Omental fat pad (tissue), 4 donors: ENCODE data around the gene DEF6. TPM values are rescaled to one million over a fixed set of nuclear protein-coding genes. Genes with fewer than 3 reads are reported as not detected.

Experiments used
- ATAC-seq: fragments of 150-250 bp; one replicate; pipeline ENCODE4 v1.9.1; 2016; ENCODE audit warnings: mild to moderate bottlenecking, moderate library complexity; ENCODE audit not compliant: low FRiP score
- DNase-seq: peaks from one replicate; pipeline ENCODE4 v3.0.0-alpha.2; 2019; ENCODE audit warnings: low spot score
- total RNA-seq, 4 donors: library from RNA; depleted of rRNA; stranded (reverse); fragments of >200 nt; gene quantifications; one replicate each; pipeline ENCODE4 v1.1.0, GENCODE V29; 2016
- TF ChIP-seq, protein P1 (sequence below), 3 donors: fragments of 450-650 bp; IDR thresholded peaks; one replicate each; pipeline ENCODE4 v1.5.1; 2016 to 2017; ENCODE audit warnings: antibody characterized with exemption in 3 of 3, mild to moderate bottlenecking in 3 of 3, moderate library complexity in 2 of 3

The DEF6 gene
- total RNA-seq, 4 donors from 2014 or later: 6.6 to 17.4 (median 9.3) TPM

- TF ChIP-seq, protein P1, sequence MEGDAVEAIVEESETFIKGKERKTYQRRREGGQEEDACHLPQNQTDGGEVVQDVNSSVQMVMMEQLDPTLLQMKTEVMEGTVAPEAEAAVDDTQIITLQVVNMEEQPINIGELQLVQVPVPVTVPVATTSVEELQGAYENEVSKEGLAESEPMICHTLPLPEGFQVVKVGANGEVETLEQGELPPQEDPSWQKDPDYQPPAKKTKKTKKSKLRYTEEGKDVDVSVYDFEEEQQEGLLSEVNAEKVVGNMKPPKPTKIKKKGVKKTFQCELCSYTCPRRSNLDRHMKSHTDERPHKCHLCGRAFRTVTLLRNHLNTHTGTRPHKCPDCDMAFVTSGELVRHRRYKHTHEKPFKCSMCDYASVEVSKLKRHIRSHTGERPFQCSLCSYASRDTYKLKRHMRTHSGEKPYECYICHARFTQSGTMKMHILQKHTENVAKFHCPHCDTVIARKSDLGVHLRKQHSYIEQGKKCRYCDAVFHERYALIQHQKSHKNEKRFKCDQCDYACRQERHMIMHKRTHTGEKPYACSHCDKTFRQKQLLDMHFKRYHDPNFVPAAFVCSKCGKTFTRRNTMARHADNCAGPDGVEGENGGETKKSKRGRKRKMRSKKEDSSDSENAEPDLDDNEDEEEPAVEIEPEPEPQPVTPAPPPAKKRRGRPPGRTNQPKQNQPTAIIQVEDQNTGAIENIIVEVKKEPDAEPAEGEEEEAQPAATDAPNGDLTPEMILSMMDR (IDR thresholded peaks at IDR 0.05): no peak
- ATAC-seq (no peak), DNase-seq (no peak)
These were observed 3.9 kb upstream of the DEF6 start for GRCh38 chr6:35293681-35294080.

DNA sequence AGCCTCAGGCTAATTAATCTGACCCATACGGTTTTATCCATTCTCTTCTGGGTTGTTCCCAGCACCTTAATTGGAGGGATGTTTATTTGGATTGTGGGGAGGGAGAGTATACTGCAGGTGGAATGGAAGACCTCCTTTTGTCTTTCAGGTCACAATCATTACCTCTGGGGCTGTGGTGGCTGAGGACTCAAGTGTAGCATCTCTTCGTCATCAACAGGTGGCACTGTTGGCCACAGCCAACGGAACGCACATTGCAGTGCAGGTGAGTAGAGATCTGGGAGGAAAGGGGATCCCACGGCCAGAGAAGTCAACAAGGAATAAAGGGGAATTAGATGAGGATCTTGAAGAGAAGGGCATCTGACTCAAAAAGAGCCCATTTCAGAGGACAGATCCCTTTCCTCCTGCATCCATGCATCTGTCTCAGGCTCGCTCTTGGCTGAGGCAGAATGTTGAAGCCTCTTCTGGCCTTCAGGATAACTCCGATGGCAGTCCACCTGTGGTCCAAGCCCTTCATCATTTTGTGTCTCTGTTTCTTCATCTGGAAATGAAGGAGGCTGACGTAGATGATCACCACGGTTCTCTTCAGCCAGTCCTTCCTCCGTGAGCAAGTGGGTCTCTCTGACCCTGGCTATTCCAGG, 3.2 kb upstream of the DEF6 start:
- TF ChIP-seq, protein P1 (IDR thresholded peaks at IDR 0.05): no peak
- no peak for DNase-seq

GRCh38 chr6:35295036-35295435, 2.6 kb upstream of the DEF6 start:
- TF ChIP-seq, protein P1 (IDR thresholded peaks at IDR 0.05): no peak
- ATAC-seq (no peak), DNase-seq (no peak)

More for the DNA sequence above, 3.2 kb upstream of the DEF6 start:
- peak; percentile 39 for ATAC-seq

- TF ChIP-seq, protein P1 (IDR thresholded peaks at IDR 0.05): no peak
- no peak for ATAC-seq
- DNase-seq: no peak
These were observed 1.9 kb upstream of the DEF6 start for GRCh38 chr6:35295521-35296315.

- ATAC-seq (no peak), DNase-seq (no peak)
- TF ChIP-seq, protein P1 (IDR thresholded peaks at IDR 0.05): no peak
These were observed 552 bp upstream of the DEF6 start for GRCh38 chr6:35296931-35297600.

- DNase-seq (no peak), ATAC-seq (no peak)
- TF ChIP-seq, protein P1 (IDR thresholded peaks at IDR 0.05): no peak
These were observed 1.1 kb downstream of the DEF6 start for GRCh38 chr6:35298625-35299140.
